IPS-NIHi7 (cell line): Measurements from ENCODE around the gene AP3D1.
"Not testable (repeated sequence)": the region's sequence is repeated elsewhere in the genome, so short reads cannot be mapped to it uniquely, and the experiment has no call there.

ENCODE experiments used
- DNase-seq: peaks from one replicate; pipeline ENCODE4 v3.0.0; 2012; ENCODE audit warnings: mixed read lengths; ENCODE audit errors: extremely low spot score

Gene AP3D1

DNA sequence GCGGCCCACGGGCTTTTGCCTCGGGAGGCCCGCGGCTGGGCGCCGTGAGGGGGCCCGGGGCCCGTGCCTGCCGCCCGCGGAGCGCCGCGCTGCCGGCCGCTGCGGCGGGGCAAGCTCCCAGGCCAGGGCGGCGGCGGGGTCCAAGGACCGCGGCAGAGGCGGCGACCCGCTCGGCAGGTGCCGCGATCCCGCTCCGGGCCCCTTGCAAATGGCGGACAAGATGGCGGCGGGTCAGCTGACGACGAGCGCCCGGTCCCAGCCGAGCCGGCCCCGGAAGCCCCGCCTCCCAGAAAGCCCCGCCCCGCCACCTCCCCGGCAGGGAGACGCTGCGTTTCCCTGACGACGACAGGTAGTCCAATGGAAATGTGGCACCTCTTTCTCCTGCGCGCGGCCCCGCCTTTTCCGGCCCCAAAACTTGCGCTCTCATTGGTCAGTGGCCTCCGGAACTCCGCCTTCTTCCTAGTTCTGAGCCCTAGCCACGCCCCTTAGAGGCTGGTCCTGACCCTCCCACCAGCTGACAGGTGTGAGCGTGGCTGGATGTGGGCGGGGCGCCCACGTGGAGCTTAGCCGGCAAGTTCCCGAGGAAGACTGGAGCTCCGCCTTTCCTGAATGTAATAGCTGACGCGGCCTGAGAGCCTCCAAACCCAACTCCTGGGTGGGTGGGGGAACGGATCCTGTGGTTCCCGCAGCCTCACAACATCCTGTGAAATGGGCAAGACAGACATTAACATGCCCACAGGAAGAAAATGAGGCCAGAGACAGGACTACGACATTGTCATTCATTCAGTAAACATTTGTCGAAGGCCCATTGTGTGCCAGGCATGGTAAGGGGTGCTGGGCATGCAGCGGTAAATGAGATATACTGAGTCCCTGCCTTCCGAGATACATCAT, at the start of gene AP3D1:
AP3D1 (minus strand) TSS at position 228 of the 891 bp plus-strand sequence. CDS start 232 bp downstream, outside the sequence.
- peak; percentile 100 for DNase-seq

DNA sequence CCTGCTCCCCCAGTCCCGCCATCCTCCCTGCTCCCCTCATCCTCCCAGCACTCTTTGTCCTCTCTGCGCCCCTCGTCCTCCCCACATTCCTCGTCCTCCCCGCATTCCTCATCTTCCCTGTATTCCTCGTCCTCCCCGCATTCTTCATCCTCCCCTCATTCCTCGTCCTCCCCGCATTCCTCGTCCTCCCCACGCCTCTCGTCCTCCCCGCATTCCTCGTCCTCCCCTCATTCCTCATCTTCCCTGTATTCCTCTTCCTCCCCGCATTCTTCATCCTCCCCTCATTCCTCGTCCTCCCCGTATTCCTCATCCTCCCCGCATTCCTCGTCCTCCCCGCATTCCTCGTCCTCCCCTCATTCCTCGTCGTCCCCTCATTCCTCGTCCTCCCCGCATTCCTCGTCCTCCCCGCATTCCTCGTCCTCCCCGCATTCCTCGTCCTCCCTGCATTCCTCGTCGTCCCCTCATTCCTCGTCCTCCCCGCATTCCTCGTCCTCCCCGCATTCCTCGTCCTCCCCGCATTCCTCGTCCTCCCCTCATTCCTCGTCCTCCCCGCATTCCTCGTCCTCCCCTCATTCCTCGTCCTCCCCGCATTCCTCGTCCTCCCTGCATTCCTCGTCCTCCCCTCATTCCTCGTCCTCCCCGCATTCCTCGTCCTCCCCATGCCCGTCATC, 49.4 kb upstream of the AP3D1 start:
- not testable (repeated sequence) for DNase-seq

DNA sequence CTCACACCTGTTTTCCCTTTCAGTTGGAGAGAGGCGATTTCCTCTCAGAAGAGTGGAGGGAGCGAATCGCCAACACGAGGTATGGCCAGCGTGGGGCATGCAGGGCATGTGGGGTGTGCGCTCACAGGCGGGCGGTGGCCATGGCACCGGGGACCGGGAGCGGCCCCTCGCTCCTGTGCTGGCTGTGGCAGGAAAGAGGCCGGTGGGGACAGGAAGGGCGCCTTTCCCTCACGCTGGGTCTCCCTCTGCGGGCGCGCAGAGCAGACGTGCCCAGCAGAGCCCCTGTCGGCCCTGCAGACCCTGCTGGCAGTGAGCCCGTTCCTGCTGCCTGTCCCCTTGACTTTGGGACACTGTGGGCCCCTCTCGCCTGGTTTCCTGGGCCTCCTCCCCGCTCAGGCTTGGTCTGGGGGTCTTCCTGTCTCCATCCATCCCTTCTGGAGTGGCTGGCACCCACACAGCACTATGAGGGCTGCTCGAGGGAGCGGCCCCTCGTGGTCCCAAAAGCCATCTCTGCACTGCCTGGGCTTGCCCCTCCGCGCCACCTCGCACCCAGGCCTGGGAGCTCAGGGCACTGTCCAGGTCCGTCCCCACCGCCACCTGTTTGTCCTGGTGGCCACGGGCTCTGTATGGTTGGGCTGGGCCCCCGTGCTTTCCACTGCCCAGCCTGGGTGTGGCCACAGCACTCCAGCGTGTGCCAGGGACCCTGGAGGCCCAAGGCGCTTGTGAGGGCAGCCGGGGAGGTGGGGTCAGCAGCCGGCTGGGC, 48.7 kb upstream of the AP3D1 start:
- no peak for DNase-seq

DNA sequence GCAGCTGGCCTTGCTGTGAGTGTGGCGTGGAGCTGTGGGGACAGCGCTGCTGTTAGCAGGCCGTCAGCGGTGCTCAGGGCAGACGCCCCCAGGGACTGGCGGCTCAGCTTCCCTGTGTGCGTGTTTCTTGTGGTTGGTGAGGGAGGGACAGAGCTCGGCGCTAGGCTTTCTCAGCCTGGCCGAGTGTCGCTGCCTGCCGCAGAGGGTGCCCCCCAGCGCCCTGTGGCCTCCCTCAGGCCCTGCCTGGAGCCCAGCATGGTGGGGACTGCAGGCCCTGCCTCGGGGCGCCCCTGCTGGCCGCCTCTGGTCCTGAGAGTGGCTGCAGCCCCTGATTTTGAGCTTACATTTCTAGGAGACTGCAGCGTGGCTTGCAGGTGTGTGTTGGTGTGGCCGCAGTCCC, 47.8 kb upstream of the AP3D1 start:
- peak; percentile 89 for DNase-seq

DNA sequence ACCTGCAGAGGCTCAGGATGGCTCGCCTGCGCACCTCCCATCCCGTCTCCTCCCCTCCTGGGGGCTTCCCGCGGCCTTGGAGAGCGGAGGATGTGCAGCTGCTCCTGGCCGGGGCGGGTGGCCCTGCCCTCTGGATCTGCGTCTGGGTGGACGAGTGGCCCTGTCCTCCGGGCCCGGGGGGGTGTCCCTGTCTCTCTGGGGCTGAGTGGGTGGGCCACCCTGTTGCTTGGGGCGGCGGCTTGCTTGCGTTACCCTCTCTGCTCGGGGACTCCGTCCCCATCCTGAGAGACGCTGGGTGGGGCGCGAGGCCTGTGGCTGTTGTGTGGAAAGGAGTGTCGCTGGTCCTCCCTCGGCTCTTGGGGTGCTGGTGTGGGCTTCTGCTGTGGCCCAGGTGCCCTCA, 47.0 kb upstream of the AP3D1 start:
- DNase-seq, result no peak

DNA sequence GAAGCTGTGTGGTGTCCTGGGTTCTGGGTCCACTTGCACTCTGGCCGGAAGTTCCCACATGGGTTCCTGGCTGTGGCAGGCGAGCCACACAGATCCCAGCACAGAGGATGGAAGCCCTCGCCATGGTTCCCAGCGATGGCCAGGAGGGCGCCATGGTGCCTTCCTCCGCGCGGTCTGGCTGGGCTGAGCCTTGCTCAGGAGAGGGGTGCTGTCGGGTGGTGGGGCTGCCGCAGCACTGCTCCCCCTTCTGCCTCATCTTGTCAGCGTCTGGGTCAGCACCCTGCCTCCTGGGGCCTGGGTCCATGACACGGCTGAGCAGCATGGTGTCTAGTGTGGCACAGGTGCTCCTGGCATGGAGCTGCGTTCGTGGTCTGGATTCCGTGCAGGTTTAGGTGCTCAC, 45.9 kb upstream of the AP3D1 start:
- DNase-seq, result no peak

DNA sequence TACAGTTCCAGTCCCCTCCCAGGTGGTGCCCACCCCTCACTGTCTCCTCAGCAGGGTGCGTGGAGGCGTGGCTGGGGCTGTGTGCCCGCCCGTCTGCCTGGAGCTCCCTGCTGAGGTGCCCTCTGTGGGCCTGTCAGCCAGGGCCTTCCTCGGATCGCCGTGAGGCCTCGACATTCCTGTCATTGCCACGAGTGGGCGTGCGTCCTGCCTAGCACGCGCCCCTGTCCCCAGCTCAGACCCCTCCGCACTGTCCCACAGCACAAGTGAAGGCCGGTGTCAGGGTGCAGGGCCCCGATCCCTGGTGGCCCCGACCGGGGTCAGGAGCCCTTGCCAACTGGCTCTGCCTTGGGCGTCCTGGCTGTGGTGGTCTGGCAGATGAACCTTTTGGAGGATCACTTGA, 44.5 kb upstream of the AP3D1 start:
- no peak for DNase-seq

DNA sequence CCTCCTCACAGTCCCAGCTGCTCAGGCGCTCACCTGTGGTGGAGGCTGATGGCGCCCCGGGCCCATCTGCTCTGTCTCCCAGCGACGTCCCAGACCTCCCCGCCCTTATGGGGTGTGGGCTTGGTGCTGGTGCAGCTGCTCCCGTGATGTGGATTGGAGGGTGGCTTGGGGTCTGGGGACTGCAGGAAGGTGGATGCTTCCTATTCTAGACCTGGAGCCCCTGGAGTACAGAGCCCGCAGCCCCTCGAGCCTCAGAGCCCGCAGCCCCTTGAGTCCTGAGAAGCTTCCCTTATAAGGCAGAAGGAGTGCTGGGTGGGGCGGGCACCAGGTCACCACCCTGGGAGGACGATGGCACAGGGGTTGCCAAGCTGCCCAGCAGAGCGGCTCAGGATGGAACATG, 44.0 kb upstream of the AP3D1 start:
- DNase-seq, result no peak

DNA sequence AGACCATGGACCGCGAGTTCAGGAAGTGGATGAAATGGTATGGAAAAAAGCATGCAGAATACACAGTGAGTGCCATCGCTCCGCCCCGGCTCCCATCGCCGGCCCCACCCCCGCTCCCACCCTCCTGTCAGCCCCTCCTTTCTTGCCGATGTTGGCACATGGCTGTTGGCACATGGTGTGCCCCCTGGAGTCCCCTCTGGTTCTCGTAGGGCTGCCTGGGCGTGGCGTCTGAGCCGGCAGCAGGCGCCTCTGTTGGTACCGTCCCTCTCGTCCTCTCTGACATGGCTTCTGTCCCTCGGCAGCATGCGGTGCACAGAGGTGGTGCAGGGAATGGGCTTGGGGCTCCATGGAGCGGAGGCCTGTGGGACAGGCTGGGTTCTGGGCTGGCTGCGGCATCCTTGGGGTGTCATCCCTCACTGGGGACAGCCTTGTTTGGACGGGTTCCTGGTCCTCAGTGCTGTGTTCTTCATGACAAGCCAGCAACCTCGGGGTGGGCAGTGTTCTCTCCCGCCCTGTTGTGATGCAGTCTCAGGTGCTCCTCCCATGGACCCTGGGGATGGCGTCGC, 43.2 kb upstream of the AP3D1 start:
- DNase-seq, result no peak

DNA sequence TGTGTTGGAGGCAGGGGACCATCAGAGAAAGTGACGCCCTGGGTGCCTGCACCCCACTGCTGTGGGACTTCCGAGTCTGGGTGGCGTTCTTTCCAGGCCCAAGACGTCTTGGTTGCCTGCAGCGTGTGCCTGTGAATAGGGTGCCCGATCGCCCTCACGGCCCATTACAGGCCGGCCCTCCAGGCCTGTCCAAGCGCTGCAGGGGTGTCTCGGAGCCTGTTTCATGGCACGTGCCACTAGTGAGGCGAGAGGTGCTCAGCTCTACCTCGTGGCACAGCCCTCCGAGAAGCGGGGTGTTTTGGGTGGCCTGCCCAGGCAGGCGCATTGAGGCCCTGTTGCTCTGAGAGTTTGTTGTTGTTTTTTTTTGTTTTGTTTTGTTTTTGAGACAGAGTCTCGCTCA, 42.4 kb upstream of the AP3D1 start:
- no peak for DNase-seq

DNA sequence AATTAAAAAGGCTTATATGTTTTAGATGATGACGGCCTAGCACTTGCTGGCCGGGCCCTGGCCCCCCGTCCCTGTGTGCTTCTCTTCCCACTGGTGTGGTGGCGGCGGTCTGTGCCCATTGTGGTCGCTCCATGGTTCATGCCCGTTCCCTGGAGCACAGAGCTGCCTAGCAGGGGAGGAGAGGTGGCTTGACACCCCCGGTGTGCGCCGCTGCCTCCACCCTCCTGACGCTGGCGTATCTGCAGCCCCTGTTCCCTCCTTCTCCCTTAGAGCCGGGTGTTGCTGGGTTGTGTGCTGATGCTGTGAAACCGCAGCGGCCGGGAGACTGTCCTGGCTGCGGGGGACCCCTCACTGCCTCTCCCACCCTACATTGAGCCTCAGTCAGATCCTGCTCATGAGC, 41.5 kb upstream of the AP3D1 start:
- no peak for DNase-seq

DNA sequence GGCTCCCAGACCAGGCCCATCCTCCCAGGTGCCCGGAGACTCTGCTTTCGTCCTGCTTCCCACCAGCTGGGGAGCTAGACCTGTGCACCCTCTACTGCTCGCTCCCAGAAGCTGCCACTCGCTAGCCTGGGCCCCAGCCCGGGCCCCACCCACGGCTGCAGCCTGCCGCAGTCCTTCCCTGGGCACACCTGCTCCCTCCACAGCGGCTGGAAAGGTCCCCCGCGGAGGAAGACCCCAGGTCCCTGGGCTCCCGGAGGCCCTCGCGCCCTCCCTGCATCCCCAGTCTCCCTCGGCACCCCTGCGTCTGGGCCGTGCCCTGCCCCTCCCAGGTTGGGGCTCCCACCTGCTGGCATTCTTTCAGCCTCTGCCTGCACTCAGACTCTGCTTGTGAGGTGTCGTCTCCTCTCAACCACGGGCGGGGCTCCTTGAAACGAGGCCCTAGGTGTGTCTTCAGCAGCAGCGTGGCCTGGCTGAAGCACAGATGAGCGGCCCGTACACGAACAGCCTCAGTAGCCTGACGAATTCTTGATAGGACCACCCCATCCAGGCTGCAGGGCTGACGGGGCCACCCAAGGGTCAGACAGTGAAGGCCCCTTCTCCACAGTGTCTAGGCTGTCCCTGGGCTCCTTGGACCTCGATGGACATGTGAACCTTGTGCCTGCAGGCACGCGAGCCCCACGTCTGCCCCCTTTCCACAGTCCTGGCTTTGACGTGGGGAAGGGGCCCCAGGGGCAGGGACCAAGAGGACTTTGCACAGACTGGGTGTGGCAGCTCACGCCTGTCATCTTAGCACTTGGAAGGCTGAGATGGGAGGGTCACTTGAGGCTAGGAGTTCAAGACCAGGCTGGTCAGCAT, 40.3 kb upstream of the AP3D1 start:
- no peak for DNase-seq

DNA sequence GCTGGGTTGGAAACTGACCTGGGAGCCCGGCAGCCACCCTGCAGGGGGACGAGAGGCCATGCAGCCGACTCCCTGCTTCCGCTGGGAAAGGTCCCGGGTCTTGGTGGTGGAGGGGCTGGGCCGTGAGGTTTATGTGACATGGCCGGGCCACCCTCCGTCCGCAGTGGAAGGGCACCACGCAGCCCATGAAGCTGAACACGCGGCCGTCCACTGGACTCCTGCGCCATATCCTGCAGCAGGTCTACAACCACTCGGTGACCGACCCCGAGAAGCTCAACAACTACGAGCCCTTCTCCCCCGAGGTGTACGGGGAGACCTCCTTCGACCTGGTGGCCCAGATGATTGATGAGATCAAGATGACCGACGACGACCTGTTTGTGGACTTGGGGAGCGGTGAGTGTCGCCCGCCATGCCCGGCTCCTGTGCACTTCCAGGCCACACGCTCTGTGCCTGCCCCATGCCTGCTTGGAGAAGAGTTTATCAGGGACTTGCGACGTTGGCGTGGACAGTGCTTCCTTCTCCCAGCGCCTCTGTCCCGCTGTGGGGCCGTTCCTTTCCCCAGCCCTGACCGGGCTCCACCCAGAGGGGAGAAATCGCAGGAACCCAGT, 39.6 kb upstream of the AP3D1 start:
- no peak for DNase-seq

DNA sequence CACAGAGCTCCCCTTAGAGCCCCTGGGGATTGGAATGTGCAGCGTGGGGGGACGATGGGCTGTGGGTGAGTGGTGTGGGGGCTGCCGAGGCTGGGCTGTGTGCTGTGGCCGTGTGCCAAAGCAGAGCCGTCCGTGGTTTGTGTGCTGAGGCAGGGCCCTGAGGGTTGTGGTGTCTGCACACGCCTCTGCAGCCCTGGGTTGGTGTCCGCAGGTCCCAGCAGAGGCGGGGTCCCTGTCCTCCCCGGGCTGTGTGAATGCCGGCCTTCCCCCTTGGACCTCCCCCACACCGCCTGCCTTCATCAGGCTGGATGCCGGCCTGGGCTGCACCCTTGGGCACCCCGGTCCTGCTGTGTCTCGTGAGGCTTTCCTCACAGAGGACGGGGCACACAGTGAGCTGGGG, 38.5 kb upstream of the AP3D1 start:
- DNase-seq, result no peak

DNA sequence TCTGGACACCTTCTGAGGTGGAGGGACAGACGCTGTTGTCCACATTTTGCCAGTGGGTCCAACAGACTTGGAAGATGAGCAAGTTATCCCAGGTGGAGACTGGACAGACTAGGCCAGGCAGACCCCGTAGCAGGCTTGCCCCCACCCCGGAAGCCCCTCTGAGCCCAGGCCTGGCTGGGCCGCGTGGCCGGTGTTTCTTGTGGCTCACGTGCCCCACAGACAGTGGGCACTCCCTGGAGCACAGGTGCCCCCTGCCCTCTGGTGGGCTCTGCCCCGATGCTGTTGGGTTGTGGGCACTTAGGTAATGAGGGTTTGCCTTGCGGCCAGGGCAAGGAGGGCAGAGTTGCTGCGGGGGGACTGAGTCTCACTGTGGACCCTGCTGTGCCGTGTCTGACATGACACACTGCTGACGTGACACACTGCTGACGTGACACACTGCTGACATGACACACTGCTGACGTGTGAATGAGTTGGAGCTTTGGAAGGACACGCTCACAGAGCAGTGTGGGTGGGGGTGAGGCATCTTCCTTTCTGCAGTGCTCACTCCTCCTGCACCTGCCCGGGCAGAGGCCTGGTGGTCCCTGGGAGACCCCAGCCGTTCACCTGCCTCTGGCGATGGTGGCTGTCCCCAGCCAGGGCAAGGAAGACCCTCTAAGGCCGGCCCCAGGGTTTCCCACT, 37.5 kb upstream of the AP3D1 start:
- DNase-seq, result no peak

DNA sequence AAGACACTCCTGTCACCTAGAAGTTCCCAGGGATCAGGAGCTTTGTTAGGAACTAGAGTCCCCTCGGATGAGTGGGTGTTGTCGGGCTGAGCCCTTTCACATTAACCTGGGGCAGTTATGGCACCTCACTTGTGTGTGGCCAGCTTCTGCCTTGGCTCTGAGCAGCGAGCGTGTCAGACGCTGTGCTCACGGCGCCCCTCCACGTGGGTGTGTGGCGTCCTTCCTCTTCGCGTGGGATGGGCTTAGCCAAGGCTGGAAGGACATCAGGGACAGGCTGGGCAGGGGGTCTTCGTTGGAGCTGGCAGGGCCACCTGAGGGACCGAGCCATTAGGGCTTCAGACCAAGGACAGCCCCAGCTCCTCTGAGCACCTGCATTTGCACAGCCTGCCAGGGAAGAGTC, 35.8 kb upstream of the AP3D1 start:
- DNase-seq, result no peak

DNA sequence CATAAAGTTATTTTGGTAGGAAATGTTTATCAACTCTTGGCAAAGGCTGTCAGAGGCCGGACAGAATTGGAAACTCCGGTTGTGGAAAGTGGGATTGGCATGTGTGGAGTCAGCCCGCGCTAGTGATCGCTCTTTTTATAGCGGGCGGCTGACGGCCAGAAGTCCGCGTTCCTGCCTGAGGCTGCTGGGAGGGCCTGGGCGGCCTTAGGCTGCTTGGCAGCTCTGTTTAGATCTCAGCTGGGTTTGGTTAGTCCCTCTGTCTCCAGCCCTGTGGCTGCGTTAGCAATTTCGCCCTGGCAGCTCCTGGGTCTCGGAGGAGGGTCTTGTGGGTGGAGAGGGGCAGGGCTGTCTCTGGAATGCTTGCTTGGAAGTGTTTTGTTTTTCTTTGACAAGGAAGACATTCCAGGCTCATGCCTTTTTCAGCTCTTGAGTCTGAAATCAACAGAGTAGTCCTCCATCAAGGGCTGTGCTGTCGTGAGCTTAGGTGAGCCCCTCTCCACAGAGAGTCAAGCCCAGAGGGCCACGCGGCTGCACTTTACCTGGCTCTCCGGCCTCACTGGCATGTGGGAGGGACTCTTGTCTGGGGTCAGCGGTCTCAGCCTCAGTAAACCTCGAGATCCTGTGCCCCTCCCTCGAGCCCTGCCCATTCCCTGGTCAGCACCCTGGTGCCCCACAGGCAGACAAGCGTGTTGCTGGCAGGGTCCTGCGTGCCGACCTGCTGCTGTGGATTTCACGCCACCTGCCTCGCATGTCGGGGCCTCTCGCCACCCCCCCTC, 34.9 kb upstream of the AP3D1 start:
- DNase-seq, result peak; percentile 45

DNA sequence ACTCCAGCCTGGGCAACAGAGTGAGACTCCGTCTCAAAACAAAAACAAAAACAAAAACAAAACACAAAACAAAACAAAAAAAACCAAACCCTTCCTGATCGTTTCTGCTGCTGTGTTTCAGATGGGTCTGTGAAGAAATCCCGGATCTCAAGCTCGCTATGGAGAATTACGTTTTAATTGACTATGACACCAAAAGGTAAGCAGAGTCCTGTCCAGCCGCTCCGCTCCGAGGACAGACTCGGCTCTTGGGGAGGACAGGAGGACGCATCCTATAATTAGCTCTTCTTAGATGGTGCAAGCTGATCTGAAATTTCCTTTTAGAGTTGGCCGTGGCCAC, 34.3 kb upstream of the AP3D1 start:
- DNase-seq, result no peak

DNA sequence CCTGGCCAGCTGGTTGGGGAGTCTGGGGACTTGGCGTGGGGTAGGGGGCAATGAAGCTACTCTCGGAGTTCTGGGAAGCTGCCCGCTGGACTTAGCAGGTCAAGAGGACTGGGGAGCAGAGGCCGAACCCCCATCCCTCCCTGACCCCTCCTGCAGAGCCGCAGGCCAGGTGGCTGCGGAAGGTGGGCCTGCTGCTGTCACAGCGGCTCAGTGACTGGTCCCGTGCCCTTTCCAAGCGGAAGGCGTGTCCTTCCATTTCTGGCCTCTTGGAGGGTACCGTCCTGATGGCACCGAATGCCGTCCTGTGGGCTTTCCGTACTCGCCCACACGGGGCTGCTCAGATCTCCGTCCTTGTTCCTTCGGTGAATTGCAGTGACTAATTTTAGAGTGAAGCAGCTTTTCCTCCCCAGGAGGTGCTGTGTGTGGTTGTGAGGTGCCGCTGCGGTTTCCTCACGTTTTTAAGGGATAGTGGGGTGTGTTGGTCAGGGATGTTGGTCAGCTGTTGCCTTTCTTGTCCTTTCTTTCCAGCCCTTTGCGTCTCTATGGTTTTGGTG, 33.1 kb upstream of the AP3D1 start:
- DNase-seq, result no peak
